ENCODE data around the gene CBX2. TPM values are rescaled to one million over a fixed set of nuclear protein-coding genes. Genes with fewer than 3 reads are reported as not detected.

CBX2 gene
- total RNA-seq, 3 donors from 2014 or later (not counting 1 experiment from before 2014, with no cell fraction given), result 0.18 to 1.3 TPM; not detected in 1

- Histone ChIP-seq H3K27ac (ENCODE audit: low read length) (no peak overlapping the region), H3K27me3 (ENCODE audit: control insufficient read depth, insufficient read depth, low read length) (peaks cover 50% of the 10 kb centered on the region), H3K36me3 (ENCODE audit: control insufficient read depth, insufficient read depth, low read length) (no peaks in the 10 kb centered on the region), H3K4me1 (ENCODE audit: control insufficient read depth, insufficient read depth, low read length) (peaks cover 26% of the 10 kb centered on the region), H3K4me3 (ENCODE audit: low read length) (no peak overlapping the region), H3K9me3 (ENCODE audit: control insufficient read depth, insufficient read depth, low read length) (no peaks in the 10 kb centered on the region)
- DNase-seq, result no peak
- TF ChIP-seq CTCF (IDR thresholded peaks at IDR 0.05), result no peak
- Mint-ChIP-seq H3K9me3 (no peaks in the 10 kb centered on the region), H3K4me1 (no peaks in the 10 kb centered on the region), H3K36me3 (no peaks in the 10 kb centered on the region), H3K4me3 (no peak overlapping the region), H3K27ac (no peak overlapping the region), H3K27me3 (ENCODE audit: low read depth in 2 of 2) (peaks cover 32 to 46% of the 10 kb centered on the region in 2 donors)
- ATAC-seq, result no peak
- intact Hi-C loops (cut with micrococcal nuclease), result loop anchor here (10.0 kb wide), 1 partner anchor 126 kb away; no protein-coding TSS in a partner anchor
- WGBS (ENCODE audit: insufficient coverage), result 78% methylated on average over 4 of the region's 5 CpGs
Measured at GRCh38 chr17:79788455-79788854, 10.5 kb downstream of the CBX2 start.

GRCh38 chr17:79788989-79789942, 11.3 kb downstream of the CBX2 start:
- ATAC-seq, result peak in 1 of 3 donors; percentile 16
- no peaks in the 10 kb centered on the region for H3K36me3 Mint-ChIP-seq
- peak overlapping the region; percentile 35 for H3K4me3 Mint-ChIP-seq
- Histone ChIP-seq H3K27me3 (ENCODE audit: control insufficient read depth, insufficient read depth, low read length) (peaks cover 51% of the 10 kb centered on the region), H3K4me3 (ENCODE audit: low read length) (no peak overlapping the region), H3K9me3 (ENCODE audit: control insufficient read depth, insufficient read depth, low read length) (no peaks in the 10 kb centered on the region), H3K27ac (ENCODE audit: low read length) (no peak overlapping the region), H3K4me1 (ENCODE audit: control insufficient read depth, insufficient read depth, low read length) (peaks cover 26% of the 10 kb centered on the region), H3K36me3 (ENCODE audit: control insufficient read depth, insufficient read depth, low read length) (no peaks in the 10 kb centered on the region)
- H3K4me1 Mint-ChIP-seq, result no peaks in the 10 kb centered on the region
- DNase-seq, result no peak
- no peak overlapping the region for H3K27ac Mint-ChIP-seq
- no peaks in the 10 kb centered on the region for H3K9me3 Mint-ChIP-seq
- intact Hi-C loops (cut with micrococcal nuclease), result loop anchor here (10.0 kb wide), 1 partner anchor 126 kb away; no protein-coding TSS in a partner anchor
- 24% methylated on average over 51 of the region's 52 CpGs for WGBS (ENCODE audit: insufficient coverage)
- TF ChIP-seq CTCF (IDR thresholded peaks at IDR 0.05), result no peak
- H3K27me3 Mint-ChIP-seq (ENCODE audit: low read depth in 2 of 2), result peaks cover 32 to 46% of the 10 kb centered on the region in 2 donors

GRCh38 chr17:79789943-79790804, 12.2 kb downstream of the CBX2 start:
- Mint-ChIP-seq H3K4me3 (no peak overlapping the region), H3K9me3 (no peaks in the 10 kb centered on the region), H3K27me3 (ENCODE audit: low read depth in 2 of 2) (peaks cover 32 to 48% of the 10 kb centered on the region in 2 donors), H3K36me3 (no peaks in the 10 kb centered on the region), H3K27ac (no peak overlapping the region), H3K4me1 (no peaks in the 10 kb centered on the region)
- H3K36me3 ChIP-seq (ENCODE audit: control insufficient read depth, insufficient read depth, low read length), result peaks cover 3% of the 10 kb centered on the region
- no peak overlapping the region for H3K4me3 ChIP-seq (ENCODE audit: low read length)
- ATAC-seq (peak; percentile 53 to 76 (median 56)), DNase-seq (peak in 1 of 2 donors; percentile 57)
- peak; percentile 70 for TF ChIP-seq CTCF (IDR thresholded peaks at IDR 0.05)
- peaks cover 26% of the 10 kb centered on the region for H3K4me1 ChIP-seq (ENCODE audit: control insufficient read depth, insufficient read depth, low read length)
- no peaks in the 10 kb centered on the region for H3K9me3 ChIP-seq (ENCODE audit: control insufficient read depth, insufficient read depth, low read length)
- H3K27ac ChIP-seq (ENCODE audit: low read length), result no peak overlapping the region
- 14% methylated on average over 74 of the region's 74 CpGs for WGBS (ENCODE audit: insufficient coverage)
- intact Hi-C loops (cut with micrococcal nuclease), result loop anchor here (10.0 kb wide), 1 partner anchor 125 kb away; no protein-coding TSS in a partner anchor
- peaks cover 51% of the 10 kb centered on the region for H3K27me3 ChIP-seq (ENCODE audit: control insufficient read depth, insufficient read depth, low read length)
